Cardiac fibroblast (primary cell): ENCODE results near the gene FXR2.

Experiments used
- DNase-seq, 2 donors: peaks; one replicate each; pipeline versions ENCODE4 v3.0.0 to v3.0.0-alpha.2; 2010; ENCODE audit warnings: low read depth in 2 of 2
- H3K4me3 ChIP-seq, 2 donors: replicated peaks in 1 of 2; 1 replicate in 1 of 2; 2 replicates in 1 of 2; pipeline ENCODE4 v1.5.1; 2011; ENCODE audit warnings: low read depth in 2 of 2, low read length in 2 of 2, mild to moderate bottlenecking in 2 of 2, moderate library complexity in 1 of 2
- TF ChIP-seq, protein P1 (sequence below): IDR thresholded peaks from one replicate; pipeline ENCODE4 v1.5.1; 2011; ENCODE audit warnings: low read depth, mild to moderate bottlenecking, low read length, inconsistent platforms

The FXR2 gene

GRCh38 chr17:7636163-7636562, 21.5 kb upstream of the FXR2 start:
- TF ChIP-seq, protein P1, sequence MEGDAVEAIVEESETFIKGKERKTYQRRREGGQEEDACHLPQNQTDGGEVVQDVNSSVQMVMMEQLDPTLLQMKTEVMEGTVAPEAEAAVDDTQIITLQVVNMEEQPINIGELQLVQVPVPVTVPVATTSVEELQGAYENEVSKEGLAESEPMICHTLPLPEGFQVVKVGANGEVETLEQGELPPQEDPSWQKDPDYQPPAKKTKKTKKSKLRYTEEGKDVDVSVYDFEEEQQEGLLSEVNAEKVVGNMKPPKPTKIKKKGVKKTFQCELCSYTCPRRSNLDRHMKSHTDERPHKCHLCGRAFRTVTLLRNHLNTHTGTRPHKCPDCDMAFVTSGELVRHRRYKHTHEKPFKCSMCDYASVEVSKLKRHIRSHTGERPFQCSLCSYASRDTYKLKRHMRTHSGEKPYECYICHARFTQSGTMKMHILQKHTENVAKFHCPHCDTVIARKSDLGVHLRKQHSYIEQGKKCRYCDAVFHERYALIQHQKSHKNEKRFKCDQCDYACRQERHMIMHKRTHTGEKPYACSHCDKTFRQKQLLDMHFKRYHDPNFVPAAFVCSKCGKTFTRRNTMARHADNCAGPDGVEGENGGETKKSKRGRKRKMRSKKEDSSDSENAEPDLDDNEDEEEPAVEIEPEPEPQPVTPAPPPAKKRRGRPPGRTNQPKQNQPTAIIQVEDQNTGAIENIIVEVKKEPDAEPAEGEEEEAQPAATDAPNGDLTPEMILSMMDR: no peak
- no peak for DNase-seq
- H3K4me3 ChIP-seq: no peak overlapping the region

DNA sequence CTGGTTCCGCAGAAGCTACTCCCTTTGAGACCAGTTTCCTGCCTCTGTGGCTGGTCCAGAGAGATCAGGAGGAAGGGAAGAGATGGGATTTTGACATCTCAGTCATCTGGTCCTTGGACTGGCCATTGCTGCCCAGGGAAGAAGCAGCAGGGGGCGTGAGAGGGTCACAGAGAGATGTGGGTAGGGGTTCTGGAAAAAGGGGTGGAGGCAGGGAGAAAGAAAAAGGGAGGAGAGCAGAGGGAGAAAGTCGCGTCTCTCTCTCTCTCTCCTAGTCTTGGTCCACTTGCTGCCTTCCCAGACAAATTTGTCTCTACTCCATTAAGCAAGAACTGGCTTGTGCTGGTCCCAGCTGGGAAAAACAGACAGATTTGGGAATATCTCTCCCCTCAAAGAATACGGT, 19.7 kb upstream of the FXR2 start:
- H3K4me3 ChIP-seq: no peak overlapping the region
- peak; percentile 48 to 72 for DNase-seq
- TF ChIP-seq, protein P1: peak; percentile 75

GRCh38 chr17:7633093-7633492, 18.4 kb upstream of the FXR2 start:
- no peak for DNase-seq

GRCh38 chr17:7632492-7632894, 17.8 kb upstream of the FXR2 start:
- no peak overlapping the region for H3K4me3 ChIP-seq
- DNase-seq: peak; percentile 75 to 76
- TF ChIP-seq, protein P1: peak; percentile 64

More at GRCh38 chr17:7633093-7633492, 18.4 kb upstream of the FXR2 start:
- TF ChIP-seq, protein P1: no peak
- no peak overlapping the region for H3K4me3 ChIP-seq

DNA sequence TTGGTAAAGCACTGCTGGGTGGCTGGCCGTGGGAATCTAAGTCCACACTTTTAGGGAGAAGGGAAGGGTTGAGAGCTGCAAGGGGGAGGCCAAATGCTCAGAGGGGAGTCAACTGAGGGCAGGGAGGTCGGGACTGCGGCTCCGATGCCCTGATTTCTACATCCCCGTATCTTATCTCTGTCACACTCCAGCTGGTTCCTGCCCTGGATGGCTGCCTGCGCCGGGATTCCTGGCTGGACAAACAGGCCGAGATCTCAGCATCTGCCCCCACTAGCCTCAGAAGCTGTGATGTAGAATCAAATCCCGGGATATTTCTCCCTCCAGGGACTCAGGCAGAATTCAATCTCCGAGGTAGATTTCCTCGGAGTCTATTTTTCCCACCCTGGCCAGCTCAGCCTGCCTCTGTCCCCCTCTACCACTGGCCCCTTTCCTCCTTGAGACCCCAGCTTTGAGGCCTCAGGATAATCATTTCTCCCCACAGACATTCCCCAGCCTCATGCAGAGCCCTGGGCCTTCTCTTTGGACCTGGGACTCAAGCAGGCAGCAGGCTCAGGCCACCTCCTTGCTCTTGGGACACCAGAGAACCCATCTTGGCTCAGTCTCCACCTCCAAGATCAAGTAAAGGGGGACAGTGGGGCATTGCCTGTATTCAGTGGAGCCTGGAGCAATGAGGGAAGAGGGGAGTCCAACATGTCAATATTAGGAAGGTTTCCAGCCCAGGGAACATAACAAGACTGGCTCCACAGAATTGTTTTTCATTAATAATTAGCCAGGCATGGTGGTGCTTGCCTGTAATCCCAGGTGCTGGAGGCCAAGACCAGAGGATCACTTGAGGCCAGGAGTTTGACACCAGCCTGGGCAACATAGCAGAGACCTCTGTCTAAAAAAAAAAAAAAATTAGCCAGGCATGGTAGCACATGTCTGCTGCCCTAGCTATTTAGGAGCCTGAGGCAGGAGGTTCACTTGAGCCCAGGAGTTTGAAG, 17.0 kb upstream of the FXR2 start:
- no peak overlapping the region for H3K4me3 ChIP-seq
- no peak for DNase-seq
- TF ChIP-seq, protein P1: no peak

GRCh38 chr17:7629939-7630571, 15.4 kb upstream of the FXR2 start, which contains the start of gene SHBG:
TSS of gene SHBG (plus strand) at chr17:7630135. CDS start at chr17:7630173, 38 bp downstream.
- TF ChIP-seq, protein P1: no peak
- DNase-seq: no peak
- no peak within 1 kb of the TSS for H3K4me3 ChIP-seq
